ENCODE measurements around the gene TTLL11. TPM values are rescaled to one million over a fixed set of nuclear protein-coding genes. Genes with fewer than 3 reads are reported as not detected.

The TTLL11 gene
- total and polyA plus RNA-seq, 3 experiments from 2014 or later = 4.0 to 6.2 (median 4.5) TPM

GRCh38 chr9:121921444-121921843, 171.7 kb downstream of the TTLL11 start:
- Histone ChIP-seq H3K27me3 (ENCODE audit: insufficient read depth, low read length, poor library complexity, severe bottlenecking) (no peaks in the 10 kb centered on the region), H3K9me3 (ENCODE audit: low read length) (no peaks in the 10 kb centered on the region), H3K27ac (ENCODE audit: low read depth, low read length) (no peak overlapping the region), H3K4me1 (ENCODE audit: insufficient read depth, low read length) (no peaks in the 10 kb centered on the region), H3K4me3 (ENCODE audit: low read length) (no peak overlapping the region), H3K36me3 (ENCODE audit: insufficient read depth, low read length) (no peaks in the 10 kb centered on the region)
- H3K27me3 Mint-ChIP-seq = no peaks in the 10 kb centered on the region
- H3K4me1 Mint-ChIP-seq = no peaks in the 10 kb centered on the region
- no peak for DNase-seq
- peaks cover 0 to 4% (median 0%) of the 10 kb centered on the region in 3 donors for H3K36me3 Mint-ChIP-seq
- no peaks in the 10 kb centered on the region for H3K9me3 Mint-ChIP-seq
- H3K27ac Mint-ChIP-seq = no peak overlapping the region
- ChIA-PET POLR2A (no interaction called here), CTCF (no interaction called here)
- no peak overlapping the region for H3K4me3 Mint-ChIP-seq

GRCh38 chr9:121917375-121918335, 175.5 kb downstream of the TTLL11 start:
- CTCF ChIA-PET = no interaction called here
- H3K9me3 ChIP-seq (ENCODE audit: low read length) = no peaks in the 10 kb centered on the region
- Mint-ChIP-seq H3K9me3 (no peaks in the 10 kb centered on the region), H3K27ac (no peak overlapping the region), H3K4me1 (no peaks in the 10 kb centered on the region), H3K27me3 (no peaks in the 10 kb centered on the region), H3K36me3 (peaks cover 0 to 2% (median 0%) of the 10 kb centered on the region in 3 donors), H3K4me3 (no peak overlapping the region)
- H3K4me3 ChIP-seq (ENCODE audit: low read length) = no peak overlapping the region
- no peak for DNase-seq
- H3K36me3 ChIP-seq (ENCODE audit: insufficient read depth, low read length) = no peaks in the 10 kb centered on the region
- no peaks in the 10 kb centered on the region for H3K27me3 ChIP-seq (ENCODE audit: insufficient read depth, low read length, poor library complexity, severe bottlenecking)
- no peaks in the 10 kb centered on the region for H3K4me1 ChIP-seq (ENCODE audit: insufficient read depth, low read length)
- no peak overlapping the region for H3K27ac ChIP-seq (ENCODE audit: low read depth, low read length)
- POLR2A ChIA-PET = no interaction called here

GRCh38 chr9:121915304-121915625, 177.8 kb downstream of the TTLL11 start:
- no peaks in the 10 kb centered on the region for H3K9me3 ChIP-seq (ENCODE audit: low read length)
- ChIA-PET POLR2A (no interaction called here), CTCF (interaction anchor here (0.7 kb wide), 1 partner anchor 407 kb away, joined by 3 read pairs; no protein-coding TSS in a partner anchor)
- no peak overlapping the region for H3K27ac ChIP-seq (ENCODE audit: low read depth, low read length)
- H3K27me3 ChIP-seq (ENCODE audit: insufficient read depth, low read length, poor library complexity, severe bottlenecking) = no peaks in the 10 kb centered on the region
- Mint-ChIP-seq H3K27ac (no peak overlapping the region), H3K27me3 (no peaks in the 10 kb centered on the region), H3K4me1 (no peaks in the 10 kb centered on the region), H3K36me3 (peaks cover 0 to 2% (median 0%) of the 10 kb centered on the region in 3 donors), H3K9me3 (no peaks in the 10 kb centered on the region), H3K4me3 (no peak overlapping the region)
- no peak overlapping the region for H3K4me3 ChIP-seq (ENCODE audit: low read length)
- H3K36me3 ChIP-seq (ENCODE audit: insufficient read depth, low read length) = no peaks in the 10 kb centered on the region
- H3K4me1 ChIP-seq (ENCODE audit: insufficient read depth, low read length) = no peaks in the 10 kb centered on the region
- DNase-seq = no peak

- H3K27me3 Mint-ChIP-seq = no peaks in the 10 kb centered on the region
- H3K4me1 Mint-ChIP-seq = no peaks in the 10 kb centered on the region
- Histone ChIP-seq H3K9me3 (ENCODE audit: low read length) (no peaks in the 10 kb centered on the region), H3K27ac (ENCODE audit: low read depth, low read length) (no peak overlapping the region), H3K4me3 (ENCODE audit: low read length) (no peak overlapping the region), H3K27me3 (ENCODE audit: insufficient read depth, low read length, poor library complexity, severe bottlenecking) (no peaks in the 10 kb centered on the region), H3K36me3 (ENCODE audit: insufficient read depth, low read length) (no peaks in the 10 kb centered on the region), H3K4me1 (ENCODE audit: insufficient read depth, low read length) (no peaks in the 10 kb centered on the region)
- H3K27ac Mint-ChIP-seq = no peak overlapping the region
- no peaks in the 10 kb centered on the region for H3K9me3 Mint-ChIP-seq
- ChIA-PET POLR2A (no interaction called here), CTCF (interaction anchor here (0.7 kb wide), 1 partner anchor 407 kb away, joined by 3 read pairs; no protein-coding TSS in a partner anchor)
- H3K4me3 Mint-ChIP-seq = no peak overlapping the region
- H3K36me3 Mint-ChIP-seq = peaks cover 0 to 2% (median 0%) of the 10 kb centered on the region in 3 donors
- DNase-seq = no peak
Observed at GRCh38 chr9:121914604-121915303, 178.4 kb downstream of the TTLL11 start.

DNA sequence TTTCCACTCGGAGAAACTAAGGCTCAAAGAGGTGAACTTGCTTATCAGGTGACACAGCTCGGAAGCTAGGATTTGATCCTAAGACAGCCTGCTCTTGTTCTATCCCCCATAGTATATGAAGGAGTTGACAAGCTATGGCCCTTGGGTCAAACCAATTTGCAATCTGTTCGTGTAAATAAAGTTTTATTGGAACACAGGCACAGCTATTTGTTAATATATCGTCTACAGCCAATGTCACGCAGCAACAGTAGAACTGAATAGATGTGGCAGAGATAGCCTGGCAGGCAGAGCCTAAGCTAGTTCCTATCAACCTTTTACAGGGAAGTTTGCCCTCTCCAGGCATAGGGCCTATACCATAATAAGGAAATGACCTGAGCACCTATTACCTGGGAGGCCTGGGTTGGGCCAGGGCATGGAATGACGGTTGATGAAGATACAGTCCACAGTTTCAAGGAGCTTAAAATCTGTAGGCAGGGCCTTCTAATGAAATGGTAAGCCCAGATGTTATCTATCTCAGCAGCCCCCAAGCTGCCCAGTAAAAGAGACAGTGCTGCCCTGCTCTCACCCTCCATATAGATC, 179.0 kb downstream of the TTLL11 start:
- no peaks in the 10 kb centered on the region for H3K27me3 ChIP-seq (ENCODE audit: insufficient read depth, low read length, poor library complexity, severe bottlenecking)
- no peaks in the 10 kb centered on the region for H3K4me1 ChIP-seq (ENCODE audit: insufficient read depth, low read length)
- POLR2A ChIA-PET = no interaction called here
- Mint-ChIP-seq H3K27ac (no peak overlapping the region), H3K27me3 (no peaks in the 10 kb centered on the region), H3K36me3 (peaks cover 0 to 2% (median 0%) of the 10 kb centered on the region in 3 donors), H3K4me3 (no peak overlapping the region), H3K9me3 (no peaks in the 10 kb centered on the region), H3K4me1 (no peaks in the 10 kb centered on the region)
- no peak overlapping the region for H3K4me3 ChIP-seq (ENCODE audit: low read length)
- H3K27ac ChIP-seq (ENCODE audit: low read depth, low read length) = no peak overlapping the region
- no peaks in the 10 kb centered on the region for H3K9me3 ChIP-seq (ENCODE audit: low read length)
- CTCF ChIA-PET = no interaction called here
- no peaks in the 10 kb centered on the region for H3K36me3 ChIP-seq (ENCODE audit: insufficient read depth, low read length)
- no peak for DNase-seq

DNA sequence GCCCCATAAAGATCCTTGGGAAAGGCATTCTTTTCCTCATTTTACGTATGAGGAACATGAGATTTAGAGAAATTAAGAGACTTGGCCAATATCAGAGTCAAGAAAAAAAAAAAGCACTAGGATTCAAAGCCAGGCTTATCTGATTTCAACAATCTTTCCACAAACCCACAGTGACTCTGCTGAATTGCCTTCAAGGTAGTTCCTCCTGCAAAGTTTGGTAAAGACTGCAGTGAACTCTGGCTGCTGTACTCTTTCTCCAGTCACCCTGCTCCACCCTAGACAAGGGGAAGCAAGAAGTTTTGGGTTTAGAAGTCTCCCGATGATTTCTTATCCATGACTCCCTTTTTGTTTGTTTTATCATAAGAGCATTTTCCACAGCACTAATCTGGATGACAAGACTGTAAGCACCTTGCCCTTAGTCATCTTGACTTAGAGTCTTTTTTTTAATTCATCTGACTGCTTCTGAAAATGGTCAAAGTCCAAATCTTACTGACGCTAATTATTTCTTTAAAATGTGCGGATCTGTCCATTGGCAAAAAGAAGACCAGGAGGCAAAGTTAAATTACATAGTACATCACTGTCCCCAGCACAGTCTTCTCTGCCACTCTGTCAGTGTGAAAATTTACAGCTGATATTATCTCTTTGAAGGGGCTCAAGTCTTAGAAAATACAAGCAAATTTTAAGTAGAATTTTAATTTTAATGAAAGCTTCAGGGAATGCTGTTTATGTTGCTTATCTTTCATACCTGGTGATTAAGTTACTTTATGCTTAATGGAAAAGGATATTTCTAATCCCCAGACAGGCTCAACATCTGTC, 180.1 kb downstream of the TTLL11 start:
- CTCF ChIA-PET = no interaction called here

GRCh38 chr9:121910491-121911040, 182.5 kb downstream of the TTLL11 start:
- no peaks in the 10 kb centered on the region for H3K36me3 Mint-ChIP-seq
- Histone ChIP-seq H3K9me3 (ENCODE audit: low read length) (no peaks in the 10 kb centered on the region), H3K27ac (ENCODE audit: low read depth, low read length) (no peak overlapping the region), H3K27me3 (ENCODE audit: insufficient read depth, low read length, poor library complexity, severe bottlenecking) (no peaks in the 10 kb centered on the region), H3K36me3 (ENCODE audit: insufficient read depth, low read length) (no peaks in the 10 kb centered on the region), H3K4me1 (ENCODE audit: insufficient read depth, low read length) (no peaks in the 10 kb centered on the region), H3K4me3 (ENCODE audit: low read length) (no peak overlapping the region)
- no peaks in the 10 kb centered on the region for H3K4me1 Mint-ChIP-seq
- POLR2A ChIA-PET = no interaction called here
- CTCF ChIA-PET = no interaction called here
- no peak overlapping the region for H3K4me3 Mint-ChIP-seq
- H3K27me3 Mint-ChIP-seq = no peaks in the 10 kb centered on the region
- no peak overlapping the region for H3K27ac Mint-ChIP-seq
- no peak for DNase-seq
- no peaks in the 10 kb centered on the region for H3K9me3 Mint-ChIP-seq

More for the DNA sequence above, 180.1 kb downstream of the TTLL11 start:
- no peaks in the 10 kb centered on the region for H3K9me3 ChIP-seq (ENCODE audit: low read length)
- Mint-ChIP-seq H3K27ac (no peak overlapping the region), H3K9me3 (no peaks in the 10 kb centered on the region), H3K4me3 (no peak overlapping the region), H3K4me1 (no peaks in the 10 kb centered on the region), H3K27me3 (no peaks in the 10 kb centered on the region), H3K36me3 (no peaks in the 10 kb centered on the region)
- no peak overlapping the region for H3K4me3 ChIP-seq (ENCODE audit: low read length)
- no peaks in the 10 kb centered on the region for H3K36me3 ChIP-seq (ENCODE audit: insufficient read depth, low read length)
- H3K27ac ChIP-seq (ENCODE audit: low read depth, low read length) = no peak overlapping the region
- no peak for DNase-seq
- no peaks in the 10 kb centered on the region for H3K27me3 ChIP-seq (ENCODE audit: insufficient read depth, low read length, poor library complexity, severe bottlenecking)
- H3K4me1 ChIP-seq (ENCODE audit: insufficient read depth, low read length) = no peaks in the 10 kb centered on the region
- POLR2A ChIA-PET = no interaction called here
